HG02943 (cell line): ENCODE measurements around the gene TMBIM1.

ENCODE experiments used
- ATAC-seq: cut with Tn5 transposase; IDR thresholded peaks from one replicate; pipeline ENCODE4 v1.9.1; 2021; ENCODE audit warnings: mild to moderate bottlenecking, low read depth, moderate library complexity; ENCODE audit not compliant: unreplicated experiment

The TMBIM1 gene

GRCh38 chr2:218228366-218229090, 63.8 kb downstream of the TMBIM1 start:
- no peak for ATAC-seq

- no peak for ATAC-seq
Measured at GRCh38 chr2:218226903-218227302, 65.4 kb downstream of the TMBIM1 start.
